ENCODE results near the gene GNPNAT1.

The GNPNAT1 gene

DNA sequence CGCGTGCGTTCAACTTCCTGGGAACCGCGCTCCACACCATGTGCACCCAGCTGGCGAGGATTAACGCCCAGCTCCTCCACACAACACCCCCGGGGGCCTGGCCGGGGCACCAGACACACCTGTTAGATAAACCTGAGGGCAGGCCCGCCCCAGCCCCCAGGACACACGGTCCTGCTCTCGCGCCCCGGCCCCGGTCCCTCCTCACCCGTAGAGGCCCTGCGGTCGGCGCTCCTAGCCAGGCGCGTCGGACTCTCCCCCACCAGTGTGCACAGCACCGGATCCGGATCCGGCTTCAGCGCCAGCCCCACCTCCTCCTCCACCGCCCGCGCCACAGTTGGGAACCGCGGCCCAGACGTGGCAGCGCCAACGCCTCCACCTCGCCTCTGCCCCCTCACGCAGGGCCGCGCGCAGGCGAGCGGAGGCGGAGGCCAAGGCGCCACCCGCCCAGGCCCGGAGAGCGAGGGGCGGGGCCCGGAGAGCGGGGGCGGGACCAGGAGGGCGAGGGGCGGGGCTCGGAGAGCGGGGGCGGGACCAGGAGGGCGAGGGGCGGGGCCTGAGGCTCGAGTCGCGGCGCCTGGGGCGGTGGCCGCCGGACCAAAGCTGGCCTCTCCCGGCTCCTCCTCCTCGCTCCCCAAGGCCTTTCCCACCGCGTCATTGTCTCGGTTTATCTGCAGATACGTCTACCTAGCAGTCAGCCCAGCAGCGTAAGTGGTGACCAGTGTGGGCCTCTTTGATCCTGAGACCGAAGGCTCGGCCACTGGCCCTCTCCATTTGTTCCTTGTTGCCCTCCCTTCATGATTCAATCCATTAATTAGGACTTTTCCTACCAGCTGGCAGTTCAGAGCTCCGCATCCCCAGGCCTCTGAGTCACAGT is at the start of gene GNPNAT1:
TSS of gene GNPNAT1 (minus strand) at position 385 of the 874 bp plus-strand sequence. CDS start 6,957 bp downstream, outside the sequence.
- peak; percentile 67 to 90 (median 84) for DNase-seq (ENCODE audit: low read depth in 3 of 3)

- DNase-seq (ENCODE audit: low read depth in 3 of 3): no peak
Observed at GRCh38 chr14:52840877-52841276, 49.5 kb upstream of the GNPNAT1 start.

GRCh38 chr14:52837451-52837850 is 46.0 kb upstream of the GNPNAT1 start:
- DNase-seq (ENCODE audit: low read depth in 3 of 3): no peak

- no peak for DNase-seq (ENCODE audit: low read depth in 3 of 3)
Observed at GRCh38 chr14:52836063-52836462, 44.7 kb upstream of the GNPNAT1 start.

DNA sequence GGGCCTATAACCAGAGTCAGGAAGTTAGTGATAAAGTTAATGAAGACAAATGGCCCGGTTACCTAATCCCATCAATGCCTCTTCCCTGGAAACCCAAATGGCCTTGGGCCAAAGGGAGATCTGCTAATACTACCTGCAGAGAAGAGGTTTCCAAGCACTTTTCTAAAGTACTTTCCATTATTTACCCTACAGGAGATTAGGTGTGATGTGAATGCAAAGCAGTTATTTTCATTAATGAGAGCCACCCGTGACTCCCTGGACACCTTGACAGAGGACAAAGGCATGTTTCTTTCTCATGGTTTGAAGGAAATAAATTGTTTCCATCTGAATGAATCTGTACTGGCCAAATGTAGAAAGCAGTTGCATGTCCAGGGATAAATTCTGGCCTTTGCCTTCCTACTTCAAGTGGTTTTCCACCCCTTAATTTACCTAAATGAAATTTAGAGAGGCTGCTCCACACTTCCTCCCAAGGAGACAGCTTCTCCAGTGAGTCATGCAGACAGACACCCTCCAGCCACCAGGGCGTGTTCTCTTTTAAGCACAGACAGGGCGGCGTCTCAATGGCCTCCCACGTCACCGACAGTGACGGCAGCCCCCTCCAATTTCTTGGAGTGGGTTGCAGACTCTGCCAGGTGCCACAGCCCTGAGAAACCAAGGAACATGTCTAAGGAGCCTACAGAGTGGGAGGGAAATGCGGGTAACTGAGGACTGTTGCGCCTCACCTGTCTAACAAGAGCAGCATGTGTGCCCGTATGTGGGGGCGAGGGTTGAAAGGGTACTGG is 43.9 kb upstream of the GNPNAT1 start:
- no peak for DNase-seq (ENCODE audit: low read depth in 3 of 3)

GRCh38 chr14:52834440-52834842 is 43.0 kb upstream of the GNPNAT1 start:
- no peak for DNase-seq (ENCODE audit: low read depth in 3 of 3)

DNA sequence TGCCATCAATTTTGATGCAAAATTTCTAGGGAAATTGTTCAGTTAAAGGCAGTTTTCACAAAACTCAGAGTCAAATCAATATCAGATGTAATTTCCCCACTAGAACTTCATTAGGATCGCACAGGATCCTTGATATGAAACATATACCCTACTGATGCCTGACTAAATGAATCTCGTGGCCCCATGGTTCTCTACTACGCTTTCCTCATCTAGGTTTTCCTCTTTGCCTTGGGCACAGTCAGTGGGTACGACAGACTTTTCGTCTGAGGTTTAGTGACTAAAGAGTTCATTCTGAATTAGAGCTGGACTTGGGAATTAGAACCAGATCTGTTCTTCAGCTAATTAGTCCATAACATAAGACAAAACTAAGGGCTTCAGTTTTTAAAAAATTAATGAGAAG is 42.5 kb upstream of the GNPNAT1 start:
- no peak for DNase-seq (ENCODE audit: low read depth in 3 of 3)

DNA sequence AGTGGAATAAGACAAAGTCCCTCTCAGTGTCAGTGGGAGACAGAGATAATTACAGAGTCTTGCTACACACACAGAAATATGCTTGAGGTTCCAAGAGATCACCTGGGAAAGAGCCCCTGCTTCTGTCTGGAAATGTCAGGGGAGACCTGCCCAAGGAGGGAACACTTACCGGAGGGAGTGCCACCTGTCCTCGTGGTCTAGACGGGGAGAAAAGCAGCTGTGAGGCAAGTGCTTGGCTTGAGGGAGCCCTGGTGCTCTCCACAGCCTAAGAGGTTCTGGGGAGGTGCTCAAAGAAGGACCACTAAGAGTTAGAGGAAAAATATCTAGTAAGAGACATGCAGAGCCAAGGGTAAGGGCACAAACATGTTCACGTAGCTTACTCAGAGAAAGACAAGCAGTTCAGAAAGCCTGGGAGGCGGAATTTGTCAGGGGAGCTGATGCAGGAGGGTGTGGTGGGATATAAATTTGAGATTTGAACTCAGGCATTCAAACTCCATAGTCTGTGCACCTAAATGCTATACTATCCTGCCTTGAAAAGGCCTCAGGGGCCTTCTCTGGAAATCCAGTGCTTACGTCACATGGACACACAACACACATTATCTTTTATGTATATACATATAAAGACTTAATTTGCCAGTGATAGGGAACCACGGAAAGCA is 38.2 kb upstream of the GNPNAT1 start:
- DNase-seq (ENCODE audit: low read depth in 3 of 3): no peak

DNA sequence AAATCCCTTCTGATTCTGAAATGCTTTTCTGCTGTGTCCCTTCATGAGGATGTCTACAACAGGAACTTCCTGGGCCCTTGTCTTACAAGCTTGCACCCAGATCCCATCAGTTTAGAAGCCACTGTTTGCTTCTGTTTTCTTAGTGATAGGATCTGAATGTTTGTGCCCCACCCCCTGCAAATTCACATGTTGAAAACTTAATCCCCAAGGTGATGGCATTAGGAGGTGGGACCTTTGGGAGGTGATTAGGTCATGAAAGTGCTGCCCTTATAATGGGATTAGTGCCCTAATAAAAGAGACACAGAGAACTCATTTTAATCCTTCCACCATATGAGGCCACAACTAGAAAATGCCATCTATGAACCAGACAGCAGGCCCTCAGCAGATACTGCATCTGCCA is 36.0 kb upstream of the GNPNAT1 start:
- no peak for DNase-seq (ENCODE audit: low read depth in 3 of 3)

DNA sequence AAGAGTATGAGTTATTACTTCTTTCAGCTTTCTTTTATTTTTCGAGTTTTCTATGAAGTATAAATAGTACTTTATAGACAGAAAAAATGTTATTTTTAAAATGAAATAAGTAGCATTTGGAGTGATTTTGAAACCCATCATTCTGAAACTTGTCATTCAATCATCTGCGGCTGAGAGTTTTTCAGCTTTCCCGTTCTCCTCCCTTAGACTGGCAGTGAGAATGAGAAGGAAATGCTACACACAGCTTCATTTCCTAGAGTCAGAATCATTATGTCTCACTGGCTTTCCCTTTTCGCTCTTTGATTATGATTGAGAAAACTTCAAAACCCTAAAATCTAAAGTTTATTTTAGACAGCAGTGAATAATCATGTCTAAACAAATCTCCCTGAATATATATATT is 33.7 kb upstream of the GNPNAT1 start:
- no peak for DNase-seq (ENCODE audit: low read depth in 3 of 3)

DNA sequence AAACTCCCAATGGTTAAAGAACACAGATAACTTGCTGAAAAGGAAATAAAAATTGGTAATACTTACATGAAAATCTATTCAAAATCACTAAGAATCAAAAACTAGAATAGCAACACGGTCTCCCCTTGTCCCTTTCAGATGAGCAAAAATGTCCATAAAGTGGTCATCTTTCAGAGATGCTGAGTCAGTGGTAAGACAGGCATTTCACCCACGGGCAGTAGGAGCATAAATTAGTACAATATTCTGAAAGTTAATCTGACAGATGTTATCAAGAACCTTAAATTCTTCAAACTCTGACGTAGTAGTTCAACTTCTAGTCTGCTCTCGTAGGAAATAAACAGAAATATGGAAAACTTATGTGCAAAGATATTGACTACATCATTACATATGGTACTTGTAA is 33.1 kb upstream of the GNPNAT1 start:
- DNase-seq (ENCODE audit: low read depth in 3 of 3): no peak

GRCh38 chr14:52821805-52822250 is 30.4 kb upstream of the GNPNAT1 start:
- no peak for DNase-seq (ENCODE audit: low read depth in 3 of 3)

GRCh38 chr14:52808101-52808500 is 16.7 kb upstream of the GNPNAT1 start:
- no peak for DNase-seq (ENCODE audit: low read depth in 3 of 3)

- no peak for DNase-seq (ENCODE audit: low read depth in 3 of 3)
Observed at GRCh38 chr14:52806115-52806514, 14.7 kb upstream of the GNPNAT1 start.

- DNase-seq (ENCODE audit: low read depth in 3 of 3): no peak
Observed at GRCh38 chr14:52802597-52802996, 11.2 kb upstream of the GNPNAT1 start.

GRCh38 chr14:52801014-52801712 is 9.8 kb upstream of the GNPNAT1 start:
- no peak for DNase-seq (ENCODE audit: low read depth in 3 of 3)

GRCh38 chr14:52798826-52799225 is 7.4 kb upstream of the GNPNAT1 start:
- DNase-seq (ENCODE audit: low read depth in 3 of 3): no peak

DNA sequence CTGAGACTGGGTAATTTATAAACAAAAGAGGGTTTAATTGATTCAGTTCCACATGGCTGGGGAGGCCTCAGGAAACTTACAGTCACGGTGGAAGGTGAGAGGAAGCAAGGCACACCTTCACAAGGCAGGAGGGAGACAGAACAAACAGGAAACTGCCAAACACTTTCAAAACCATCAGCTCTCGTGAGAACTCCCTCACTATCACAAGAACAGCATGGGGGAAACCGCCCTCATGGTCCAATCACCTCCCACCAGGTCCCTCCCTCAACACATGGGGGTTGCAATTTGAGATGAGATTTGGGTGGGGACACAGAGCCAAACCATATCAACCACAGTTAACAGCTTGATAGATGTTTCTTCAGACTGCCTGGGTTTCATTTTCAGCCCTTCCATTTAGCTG is 6.2 kb upstream of the GNPNAT1 start:
- DNase-seq (ENCODE audit: low read depth in 3 of 3): no peak

GRCh38 chr14:52793061-52793460 is 1.7 kb upstream of the GNPNAT1 start:
- no peak for DNase-seq (ENCODE audit: low read depth in 3 of 3)

- no peak for DNase-seq (ENCODE audit: low read depth in 3 of 3)
Observed at GRCh38 chr14:52792097-52792415, 649 bp upstream of the GNPNAT1 start.

GRCh38 chr14:52790756-52791222 is 618 bp downstream of the GNPNAT1 start:
- DNase-seq (ENCODE audit: low read depth in 3 of 3): no peak
